HG02610 (cell line): ENCODE data around the gene KRT8.

ENCODE experiments used
- ATAC-seq: cut with Tn5 transposase; IDR thresholded peaks from one replicate; pipeline ENCODE4 v1.9.1; 2021; ENCODE audit warnings: mild to moderate bottlenecking, moderate library complexity; ENCODE audit not compliant: unreplicated experiment

KRT8 gene

DNA sequence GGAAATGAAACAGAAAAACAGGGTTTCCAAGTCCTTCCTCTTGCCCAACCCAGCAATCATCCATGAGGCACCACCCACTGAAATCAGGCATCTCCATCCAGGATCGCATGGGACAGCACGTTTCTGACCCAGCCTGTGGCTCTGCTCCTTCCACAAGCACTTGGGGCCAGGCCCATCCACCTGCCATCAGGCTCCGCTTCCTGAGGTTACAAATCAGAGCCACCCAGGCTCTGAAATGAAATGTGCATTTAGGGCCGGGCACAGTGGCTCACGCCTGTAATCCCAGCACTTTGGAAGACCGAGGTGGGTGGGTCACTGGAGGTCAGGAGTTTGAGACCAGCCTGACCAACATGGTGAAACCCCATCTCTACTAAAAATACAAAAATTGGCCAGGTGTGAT lies 55.4 kb downstream of the KRT8 start:
- no peak for ATAC-seq

DNA sequence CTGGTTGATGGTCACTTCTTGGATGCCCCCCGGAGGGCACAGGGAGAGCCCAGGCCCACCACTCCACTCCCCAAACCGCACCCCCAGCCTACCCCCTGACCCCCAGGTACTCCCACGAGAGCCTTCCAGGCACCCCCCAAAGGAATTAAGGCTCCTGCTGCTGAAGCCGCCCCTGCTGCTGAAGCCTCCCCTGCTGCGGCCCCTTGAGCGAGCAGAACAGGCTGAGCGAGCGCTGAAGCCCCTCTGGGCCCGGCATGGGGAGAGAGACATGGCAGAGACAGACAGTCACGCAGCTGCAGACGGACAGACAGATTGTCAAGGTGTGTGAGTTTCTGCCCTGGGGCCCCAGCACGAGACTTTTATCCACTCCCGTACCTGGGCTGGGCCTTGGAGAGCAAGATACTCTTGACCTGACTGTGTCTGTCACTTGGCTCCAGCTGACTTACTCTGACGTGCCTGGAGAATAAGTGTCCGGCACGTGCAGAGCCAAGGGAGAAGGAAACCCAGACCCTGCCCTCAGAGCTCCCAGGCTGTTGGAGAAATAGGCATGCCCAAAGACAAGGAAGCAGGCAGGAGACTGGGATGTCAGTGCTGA lies 56.1 kb downstream of the KRT8 start, which contains the start of gene KRT78:
Gene KRT78, minus strand, starts transcription at position 334 of the 595 bp plus-strand sequence. Its CDS starts 64 bp downstream, at position 270.
- ATAC-seq = no peak

DNA sequence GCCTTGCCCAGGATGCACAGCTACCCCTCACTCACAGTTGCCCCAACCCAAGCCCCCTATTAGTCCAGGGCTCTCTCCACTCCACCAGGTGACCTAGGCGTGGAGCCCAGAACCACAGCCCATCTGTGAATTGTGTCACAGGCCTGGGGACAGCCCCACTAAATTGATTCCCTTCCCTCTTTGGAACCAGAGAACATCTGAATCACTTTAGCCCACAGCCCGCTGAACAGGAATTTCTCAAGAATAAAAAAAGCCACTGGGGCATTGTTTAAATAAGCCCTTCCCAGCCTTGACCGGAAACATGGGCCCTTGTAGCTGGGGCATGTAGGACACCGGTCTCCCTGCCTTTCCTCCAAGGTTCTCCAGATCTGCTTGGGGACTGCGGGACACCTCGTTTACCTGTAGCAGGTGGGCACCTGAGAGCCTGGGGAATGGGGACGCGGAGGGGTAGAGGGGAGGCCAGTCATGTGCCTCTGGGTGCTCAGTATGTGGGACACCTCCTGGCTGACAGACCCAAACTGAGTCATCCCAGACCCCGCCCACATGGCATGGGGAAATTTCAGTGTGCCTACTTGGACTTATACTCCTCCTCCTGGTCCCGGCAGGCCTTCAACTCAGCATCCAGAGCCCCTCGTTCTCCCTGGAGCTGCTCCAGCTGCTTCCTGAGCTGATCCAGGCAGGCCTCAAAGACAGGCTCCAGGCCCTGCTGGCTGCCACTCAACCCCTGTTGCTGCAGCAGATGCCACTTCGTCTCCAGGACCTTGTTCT lies 57.4 kb downstream of the KRT8 start:
- no peak for ATAC-seq
